Cortex of kidney (tissue), 1 donor: ENCODE measurements around the gene SAP30BP.

Experiments used
- DNase-seq: peaks from one replicate; lab custom pipeline; 2025; lab: John Stamatoyannopoulos, UW

The SAP30BP gene

DNA sequence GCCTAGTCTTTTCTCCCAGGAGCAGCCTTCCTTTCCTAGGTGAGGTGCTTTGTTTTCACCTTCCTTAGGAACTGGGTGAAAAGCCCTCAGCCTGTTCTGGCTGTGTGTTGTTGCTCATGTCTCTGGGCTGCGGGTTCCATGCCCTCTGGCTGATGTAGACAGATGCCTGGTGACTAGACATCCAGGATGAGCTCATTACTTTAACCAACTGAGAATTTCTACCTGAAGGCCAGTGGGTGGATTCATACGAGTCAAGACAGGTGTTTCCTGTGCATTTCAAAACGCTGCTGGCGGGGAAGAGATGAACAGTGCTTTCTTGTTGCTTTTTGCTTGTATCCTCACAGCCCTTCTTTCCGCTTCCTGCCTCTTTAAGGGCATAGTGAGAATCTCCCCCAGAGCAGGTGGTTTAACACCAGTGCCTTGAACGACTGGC lies 22.3 kb downstream of the SAP30BP start:
- no peak for DNase-seq

DNA sequence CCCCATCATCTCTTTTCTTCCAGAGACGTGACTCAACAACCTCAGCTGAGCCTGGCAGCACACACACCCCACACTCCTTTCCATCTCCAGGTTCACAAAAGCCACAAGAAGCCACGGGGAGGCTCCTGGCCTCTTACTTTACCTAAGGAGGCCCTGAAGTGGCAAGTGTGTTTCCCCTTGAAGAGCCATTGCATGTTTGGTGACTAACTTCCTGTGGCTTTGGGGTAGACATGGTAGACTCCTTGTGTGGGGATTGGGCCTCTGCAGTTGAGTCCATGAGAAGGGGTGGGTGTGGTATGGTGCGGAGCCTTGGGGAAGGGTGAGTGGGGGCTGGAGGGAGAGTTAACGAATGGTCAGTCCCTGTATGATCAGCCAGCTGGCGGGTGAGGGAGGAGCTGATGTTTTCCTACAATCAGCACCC lies 24.2 kb downstream of the SAP30BP start:
- DNase-seq = no peak

DNA sequence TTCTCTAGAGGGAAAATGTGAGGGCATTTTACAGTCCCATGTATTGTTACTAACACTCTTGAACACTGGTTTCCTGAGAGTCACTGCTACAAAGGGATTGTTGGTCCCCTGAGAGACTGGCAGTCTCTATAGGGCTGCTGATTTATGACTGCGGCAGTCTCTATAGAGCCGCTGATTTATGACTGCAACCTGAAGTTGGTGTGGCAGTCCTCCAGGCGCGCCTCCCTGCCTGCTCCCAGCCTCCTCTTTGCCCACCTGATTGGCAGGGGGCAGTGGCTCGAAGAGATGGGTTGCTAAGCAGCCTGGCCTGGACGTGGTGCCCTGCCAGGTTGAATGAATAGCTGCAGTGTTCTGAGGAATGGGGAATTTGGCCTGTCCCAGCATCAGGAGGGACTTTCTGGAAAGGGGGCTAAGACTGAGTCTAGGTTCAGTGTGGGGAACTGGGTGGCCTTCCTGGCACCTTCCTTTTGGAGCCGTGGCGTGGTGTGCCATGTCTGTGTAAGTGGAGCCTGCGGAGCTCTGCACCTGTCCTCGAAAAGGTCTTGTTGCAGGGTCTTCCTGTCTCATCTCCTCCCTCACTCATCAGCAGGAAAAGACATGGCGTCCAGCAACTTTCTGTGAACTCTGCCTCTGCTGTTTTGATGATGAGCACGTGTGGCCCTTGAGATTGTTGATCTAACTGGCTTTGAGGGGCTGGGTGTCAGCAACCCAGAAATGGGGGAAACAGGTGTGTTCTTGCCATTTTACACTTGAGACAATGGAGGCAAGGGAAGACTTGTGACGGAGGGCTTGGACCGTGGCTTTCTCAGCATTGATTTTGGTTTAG lies 24.9 kb downstream of the SAP30BP start:
- no peak for DNase-seq

DNA sequence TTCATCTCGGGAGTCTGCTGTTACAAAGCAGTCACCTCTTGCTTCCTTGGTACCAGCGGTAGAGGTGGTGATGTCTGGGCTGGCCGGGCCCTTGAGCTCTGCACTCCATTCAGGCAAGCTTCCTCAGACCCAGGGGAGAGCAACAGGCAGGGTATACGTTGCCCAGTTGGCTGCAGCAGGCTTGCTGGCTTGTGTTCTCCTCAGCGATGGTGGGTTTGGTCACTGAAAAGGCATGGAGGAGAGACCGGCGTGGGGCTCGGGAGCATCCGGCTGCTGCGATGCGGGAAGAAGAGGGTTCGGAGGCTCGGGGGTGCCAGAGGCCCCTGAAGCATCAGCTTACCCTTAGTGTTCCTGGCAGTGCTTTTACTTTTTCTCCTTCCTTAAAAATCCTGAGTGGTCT lies 25.8 kb downstream of the SAP30BP start:
- no peak for DNase-seq

DNA sequence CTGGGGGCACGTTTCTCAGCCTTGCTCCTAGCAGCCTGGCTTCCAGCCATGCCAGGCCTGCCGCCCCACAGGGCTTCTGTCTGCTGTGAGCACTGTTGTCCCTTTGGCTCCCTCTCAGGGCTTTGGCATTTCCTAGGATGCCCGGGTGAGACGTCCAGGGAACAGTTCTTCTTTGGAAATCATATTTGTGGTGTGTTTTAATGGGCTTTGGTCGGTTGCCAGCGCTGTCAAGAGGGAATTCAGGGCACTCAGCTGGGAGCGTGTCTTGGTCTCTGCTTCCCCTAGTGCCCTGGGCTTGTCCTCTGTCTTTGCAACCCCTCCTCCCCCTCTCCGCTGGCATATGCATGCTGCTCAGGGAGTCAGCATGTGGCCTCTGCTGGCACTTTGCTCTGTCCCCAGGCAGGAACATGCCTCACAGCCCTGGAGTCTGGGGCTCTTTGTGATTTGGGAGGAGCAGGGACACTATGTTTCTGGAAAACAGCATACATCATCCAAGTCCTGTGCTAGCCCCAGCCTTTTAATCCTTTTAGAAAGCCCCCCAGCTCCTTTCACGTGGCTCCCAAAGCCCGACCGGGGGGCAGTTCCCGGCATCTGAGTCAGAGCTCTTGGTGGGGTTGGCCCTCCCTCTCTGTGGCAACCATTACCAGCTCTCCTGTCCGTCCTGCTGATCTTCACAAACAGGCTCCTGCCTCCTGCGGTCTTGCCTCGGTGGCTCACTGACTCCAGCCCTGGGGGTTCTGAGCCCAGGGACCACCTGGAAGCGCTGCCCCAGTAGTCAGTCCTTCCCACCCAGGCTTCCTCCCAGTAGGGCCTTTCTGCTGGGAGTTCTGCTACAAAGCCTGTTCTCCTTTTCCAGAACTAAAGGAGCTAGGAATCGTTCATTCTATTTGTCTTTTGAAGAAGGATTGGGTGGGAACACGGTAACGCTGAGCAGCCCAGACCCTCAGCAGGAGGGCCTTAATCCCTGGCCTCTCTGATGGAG lies 26.7 kb downstream of the SAP30BP start:
- DNase-seq = no peak

DNA sequence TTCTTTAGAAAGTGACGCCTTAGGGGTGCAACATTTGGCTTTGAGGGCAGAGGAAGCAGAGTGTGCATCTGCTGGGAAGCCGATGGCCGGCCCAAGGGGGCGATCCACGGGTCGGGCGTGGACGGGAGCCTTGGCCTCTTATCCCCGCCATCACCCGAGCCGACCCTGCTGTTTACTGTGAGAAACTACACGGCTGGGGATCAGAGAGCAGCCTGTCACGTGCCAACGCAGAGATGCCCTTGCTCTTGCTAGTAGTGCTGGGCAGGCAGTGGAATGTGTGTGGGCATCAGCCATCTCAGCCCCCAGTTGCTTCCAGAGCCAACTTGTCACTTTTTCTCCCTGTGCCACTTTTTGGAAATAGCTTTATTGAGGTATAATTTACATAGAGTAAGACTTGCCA lies 27.4 kb downstream of the SAP30BP start:
- no peak for DNase-seq

DNA sequence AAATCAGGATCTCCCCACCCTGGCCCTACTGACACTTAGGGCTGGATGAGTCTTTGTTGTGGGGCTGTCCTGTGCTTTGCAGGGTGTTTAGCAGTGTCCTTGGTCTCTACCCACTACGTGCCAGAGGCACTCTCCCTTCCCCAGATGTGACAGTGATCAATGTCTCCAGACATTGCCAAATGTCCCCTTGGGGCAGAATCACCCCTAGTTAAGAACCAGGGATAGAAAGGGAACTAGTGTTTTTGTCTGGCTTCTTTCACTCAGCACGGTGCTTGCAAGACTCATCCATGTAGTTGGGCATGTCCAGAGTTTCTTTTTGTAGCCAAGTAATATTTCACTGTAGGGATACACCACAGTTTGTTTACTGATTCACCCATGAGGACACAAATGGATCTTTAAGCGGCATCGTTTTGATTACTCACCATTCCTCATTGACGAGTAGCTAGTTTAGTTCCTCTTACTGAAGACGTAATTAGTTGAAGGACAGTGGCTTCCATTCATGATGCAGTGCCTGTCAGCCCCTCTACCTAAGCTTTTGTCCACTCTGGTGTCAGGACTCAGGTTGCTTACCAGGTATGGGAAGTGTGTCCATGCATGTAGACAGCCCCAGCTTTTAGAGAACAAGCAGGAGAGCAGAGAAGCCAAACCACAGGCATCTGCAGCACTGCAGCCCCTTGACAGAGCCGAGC lies 28.1 kb downstream of the SAP30BP start:
- DNase-seq = no peak

DNA sequence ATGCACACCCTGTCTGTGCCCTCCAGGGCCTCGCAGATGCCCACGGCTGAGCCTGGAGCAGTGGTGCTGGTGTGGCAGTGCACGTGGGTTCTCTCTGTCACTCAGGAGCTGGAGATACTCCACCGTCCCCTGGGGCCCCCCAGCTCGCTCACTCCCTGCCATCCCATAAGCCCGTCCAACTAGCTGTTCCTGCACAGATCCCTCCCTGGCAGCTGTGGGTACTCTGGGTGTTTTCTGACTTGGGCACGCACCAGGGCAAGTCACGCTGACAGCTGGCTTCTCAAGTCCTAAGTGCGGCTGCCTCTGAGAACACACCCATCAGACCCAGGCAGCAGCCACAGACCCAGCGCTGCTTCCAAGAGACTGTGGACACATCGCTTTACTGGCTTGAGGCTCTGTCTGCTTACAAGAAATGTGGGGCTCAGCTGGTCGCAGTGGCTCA lies 28.7 kb downstream of the SAP30BP start:
- DNase-seq = no peak

DNA sequence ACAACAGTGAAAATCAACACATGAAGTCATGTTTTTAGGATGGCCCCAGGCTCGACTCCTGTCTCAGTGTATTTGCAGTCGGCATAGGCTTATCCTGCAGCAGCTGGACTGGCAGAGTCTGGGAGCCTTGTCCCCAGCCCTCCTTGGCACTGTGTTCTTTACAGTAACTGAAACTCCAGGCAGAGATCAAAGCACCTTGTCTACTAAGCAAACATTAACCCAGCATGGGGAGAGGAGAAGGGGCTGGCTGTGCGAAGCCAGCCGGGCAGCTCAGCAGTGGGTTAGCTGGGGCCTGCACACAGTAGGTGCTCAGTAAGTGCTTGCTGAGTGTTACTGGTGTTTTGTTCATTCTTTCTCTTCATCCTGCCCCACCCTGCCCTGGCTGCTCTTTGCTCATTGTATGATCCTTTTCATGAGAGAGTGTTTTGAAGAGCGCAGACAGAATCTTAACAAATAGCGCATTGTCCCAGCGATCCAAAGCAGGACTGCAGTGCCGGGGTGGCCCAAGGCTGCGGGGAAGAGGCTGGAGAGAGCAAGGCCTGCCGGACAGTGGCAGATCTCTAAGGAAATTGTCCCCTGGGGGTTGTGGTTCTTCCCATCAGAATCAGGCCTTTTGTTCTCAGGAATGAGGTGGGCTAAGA lies 30.6 kb downstream of the SAP30BP start:
- DNase-seq = no peak

DNA sequence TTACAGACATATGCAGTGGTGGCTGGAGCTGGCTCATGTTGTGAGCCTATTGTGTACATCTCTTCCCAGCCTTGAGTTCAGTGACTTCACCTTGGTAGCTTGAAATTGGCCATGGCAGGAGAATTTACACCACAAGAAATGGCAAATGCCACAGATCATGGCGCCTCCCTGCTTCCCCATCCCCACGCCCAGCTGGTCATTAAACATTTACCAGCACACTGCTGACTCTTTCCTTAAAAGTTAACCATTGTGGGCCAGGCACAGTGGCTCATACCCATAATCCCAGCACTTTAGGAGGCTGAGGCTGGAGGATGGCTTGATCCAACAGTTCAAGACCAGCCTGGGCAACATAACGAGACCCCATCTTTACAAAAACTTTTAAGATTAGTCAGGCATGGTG lies 31.5 kb downstream of the SAP30BP start:
- no peak for DNase-seq

DNA sequence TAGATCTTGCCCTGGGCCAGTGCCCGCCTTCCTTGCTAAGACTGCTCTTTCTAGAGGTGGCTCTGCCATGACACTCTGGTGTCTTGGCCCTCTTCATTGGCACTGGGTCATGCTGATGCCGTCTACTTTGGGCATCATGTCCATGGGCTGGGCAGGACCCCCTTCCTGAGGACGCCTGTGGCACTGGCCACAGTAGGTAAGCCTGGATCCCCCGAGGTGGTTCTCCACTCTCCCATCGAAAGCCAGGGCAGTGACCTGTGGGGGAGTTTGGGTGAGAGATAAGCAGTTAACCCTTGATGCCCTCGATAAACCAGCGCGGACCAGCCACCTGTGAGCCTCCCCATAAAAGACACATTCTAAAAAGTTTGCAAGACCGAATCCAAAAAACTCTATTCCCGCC lies 34.1 kb downstream of the SAP30BP start:
- no peak for DNase-seq

DNA sequence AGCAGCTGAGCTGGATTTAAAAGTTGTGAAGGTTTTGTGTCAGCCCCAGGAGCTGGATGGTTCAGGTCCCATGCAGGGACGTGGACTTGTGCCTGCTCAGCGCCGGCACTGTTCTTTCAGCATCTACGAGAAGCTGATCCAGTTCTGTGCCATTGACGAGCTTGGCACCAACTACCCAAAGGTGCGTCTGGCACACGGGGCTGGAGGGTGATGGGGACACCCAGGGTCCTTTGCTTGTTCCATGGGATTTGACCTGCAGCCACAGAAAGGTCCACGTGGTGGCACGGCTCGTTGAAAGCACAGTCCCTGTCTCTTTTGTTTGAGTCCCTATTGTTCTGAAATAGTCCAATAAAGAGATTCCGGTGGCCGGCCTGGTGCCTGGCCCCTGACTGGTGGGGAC lies 36.1 kb downstream of the SAP30BP start:
- DNase-seq = no peak

DNA sequence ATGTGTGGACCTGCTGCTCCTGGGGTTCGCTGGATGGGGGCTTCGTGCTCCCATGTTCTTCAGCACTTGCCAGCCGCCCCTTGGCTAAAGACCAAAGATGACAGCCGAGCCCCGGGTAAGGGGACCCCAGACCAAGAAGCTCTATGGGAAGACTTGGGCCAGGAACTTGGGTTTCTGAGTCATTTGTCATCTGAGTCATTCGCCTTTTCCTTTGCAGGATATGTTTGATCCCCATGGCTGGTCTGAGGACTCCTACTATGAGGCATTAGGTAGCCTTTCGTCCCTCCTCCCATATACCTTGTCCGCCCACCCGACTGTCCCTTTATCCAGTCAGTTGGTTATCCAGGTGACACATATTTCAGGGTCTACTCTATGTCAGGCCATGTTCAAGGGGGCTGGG lies 36.5 kb downstream of the SAP30BP start:
- no peak for DNase-seq

DNA sequence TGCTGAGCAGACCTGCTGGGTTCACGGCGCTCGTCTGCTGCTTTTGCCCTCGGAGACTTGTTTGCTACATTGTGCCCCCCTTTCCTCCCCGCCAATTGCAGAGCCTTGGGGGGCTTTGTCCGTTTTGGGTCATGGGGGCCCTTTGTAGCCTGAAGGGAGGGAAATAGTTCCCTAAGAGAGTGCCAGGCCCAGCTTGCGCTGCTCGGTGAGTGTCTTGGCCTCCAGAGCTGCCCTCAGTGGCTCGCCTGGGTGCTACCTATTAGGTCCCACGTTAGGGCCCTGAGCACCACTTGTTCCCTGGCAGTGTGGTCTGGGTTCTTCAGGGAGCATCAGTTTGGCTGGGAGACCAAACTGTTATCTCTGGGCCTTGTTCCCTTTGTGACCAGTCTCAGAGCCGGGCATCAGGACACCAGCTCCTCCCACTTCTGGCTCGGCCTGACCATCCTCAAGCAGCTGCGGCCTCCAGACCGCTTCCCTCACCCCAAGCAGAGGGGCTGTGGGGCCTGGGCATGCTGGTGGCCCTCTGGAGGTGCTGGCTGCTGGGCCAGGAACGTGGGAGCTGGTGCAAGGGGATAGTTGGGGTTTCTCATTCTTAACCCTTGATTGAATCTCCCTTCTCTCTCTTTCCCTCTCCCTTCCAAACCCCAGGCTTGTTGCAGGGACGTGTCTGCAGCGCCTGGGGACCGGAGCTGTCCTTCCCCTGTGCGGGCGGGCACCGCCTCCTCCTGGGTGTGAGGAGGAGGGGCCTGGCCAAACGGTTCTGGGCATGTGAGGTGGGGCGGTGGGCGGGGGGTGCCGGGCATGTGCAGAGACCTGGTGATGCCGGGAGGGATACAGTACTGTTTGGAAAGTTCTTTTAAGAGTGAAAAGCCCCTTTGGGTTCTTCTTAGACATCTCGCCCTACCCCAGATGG lies 38.1 kb downstream of the SAP30BP start:
- DNase-seq = no peak

DNA sequence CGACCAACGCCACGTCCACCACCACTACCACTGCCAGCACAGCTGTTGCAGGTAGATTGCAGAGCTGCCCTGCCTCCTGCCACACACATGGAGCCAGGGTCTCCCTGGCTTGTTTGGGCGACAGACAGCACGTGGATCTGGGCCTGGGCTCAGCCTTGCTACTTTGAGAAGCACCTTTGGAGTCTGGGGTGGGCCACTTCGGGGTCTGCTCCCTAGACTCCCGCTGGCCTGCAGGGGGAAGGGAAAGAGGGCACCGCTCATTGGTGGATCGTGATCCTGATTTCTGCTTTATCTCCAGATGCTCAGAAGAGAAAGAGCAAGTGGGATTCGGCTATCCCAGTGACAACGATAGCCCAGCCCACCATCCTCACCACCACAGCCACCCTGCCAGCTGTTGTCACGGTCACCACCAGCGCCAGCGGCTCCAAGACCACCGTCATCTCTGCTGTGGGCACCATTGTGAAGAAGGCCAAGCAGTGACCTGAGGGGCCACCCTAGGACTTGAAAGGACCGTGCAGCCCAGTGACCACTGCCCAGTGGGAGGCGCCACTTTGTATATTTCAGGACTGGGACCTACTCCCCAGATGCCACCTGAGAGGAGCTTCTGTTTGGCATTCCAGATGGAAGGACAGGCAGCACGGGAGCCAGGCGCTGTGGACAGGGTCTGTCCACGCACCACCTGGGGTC lies 39.0 kb downstream of the SAP30BP start:
- no peak for DNase-seq

DNA sequence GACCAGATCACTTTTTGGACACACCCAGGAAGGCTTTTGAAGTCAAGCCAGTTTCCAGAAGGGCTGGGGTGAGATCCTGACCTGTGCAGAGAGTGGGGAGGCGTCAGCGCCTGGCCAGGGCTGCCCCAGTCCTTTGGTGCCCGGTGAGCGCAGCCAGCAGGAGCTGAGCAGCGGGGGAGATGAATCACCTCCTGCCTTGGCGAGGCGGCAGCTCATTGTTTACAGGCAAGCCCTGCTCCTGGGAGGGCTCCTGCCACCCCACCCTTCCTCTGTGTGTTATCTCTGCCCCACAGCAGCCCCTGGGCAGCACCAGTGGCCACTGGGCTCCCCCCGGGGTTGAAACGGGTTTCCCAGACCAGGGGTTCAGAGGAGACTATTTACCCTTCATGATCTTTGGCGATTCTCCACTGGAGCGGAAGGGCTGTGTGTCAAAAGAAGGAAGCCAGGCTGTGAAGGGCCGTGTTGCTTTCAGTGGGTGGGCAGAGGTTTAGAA lies 40.0 kb downstream of the SAP30BP start:
- DNase-seq = no peak

DNA sequence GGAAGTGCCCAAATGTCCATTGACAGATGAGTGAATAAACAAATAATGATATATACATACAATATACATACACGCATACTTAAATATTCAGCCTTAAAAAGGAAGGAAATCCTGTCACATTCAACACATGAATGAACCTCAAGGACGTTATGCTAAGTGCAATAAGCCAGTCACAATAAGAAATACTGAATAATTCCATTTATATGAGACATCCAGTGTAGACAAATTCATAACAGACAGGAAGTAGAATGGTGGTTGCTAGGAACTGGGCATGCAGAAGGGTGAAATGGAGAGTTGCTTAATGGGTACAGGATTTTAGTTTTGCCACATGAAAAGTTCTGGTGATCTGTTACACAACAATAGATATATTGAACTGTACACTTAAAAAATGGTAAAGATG lies 45.3 kb downstream of the SAP30BP start:
- no peak for DNase-seq

DNA sequence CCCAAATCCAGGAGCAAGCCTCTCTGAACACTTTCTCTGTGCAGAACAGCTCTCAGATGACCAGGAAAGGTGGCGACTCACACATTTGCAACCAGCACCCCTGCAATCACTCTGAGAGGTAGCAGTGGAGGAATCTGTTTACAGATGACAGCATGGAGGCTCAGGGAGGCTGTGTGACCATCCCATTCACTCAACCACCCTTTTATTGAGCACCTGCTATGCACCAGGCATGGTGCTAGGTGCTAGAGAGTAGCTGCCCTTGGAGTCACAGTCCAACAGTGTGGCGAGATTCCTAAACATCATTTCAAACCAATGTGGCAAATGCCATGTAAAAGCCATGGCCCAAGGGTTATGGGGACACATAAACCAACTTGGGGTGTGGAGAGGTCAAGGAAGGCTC lies 52.6 kb downstream of the SAP30BP start:
- no peak for DNase-seq

DNA sequence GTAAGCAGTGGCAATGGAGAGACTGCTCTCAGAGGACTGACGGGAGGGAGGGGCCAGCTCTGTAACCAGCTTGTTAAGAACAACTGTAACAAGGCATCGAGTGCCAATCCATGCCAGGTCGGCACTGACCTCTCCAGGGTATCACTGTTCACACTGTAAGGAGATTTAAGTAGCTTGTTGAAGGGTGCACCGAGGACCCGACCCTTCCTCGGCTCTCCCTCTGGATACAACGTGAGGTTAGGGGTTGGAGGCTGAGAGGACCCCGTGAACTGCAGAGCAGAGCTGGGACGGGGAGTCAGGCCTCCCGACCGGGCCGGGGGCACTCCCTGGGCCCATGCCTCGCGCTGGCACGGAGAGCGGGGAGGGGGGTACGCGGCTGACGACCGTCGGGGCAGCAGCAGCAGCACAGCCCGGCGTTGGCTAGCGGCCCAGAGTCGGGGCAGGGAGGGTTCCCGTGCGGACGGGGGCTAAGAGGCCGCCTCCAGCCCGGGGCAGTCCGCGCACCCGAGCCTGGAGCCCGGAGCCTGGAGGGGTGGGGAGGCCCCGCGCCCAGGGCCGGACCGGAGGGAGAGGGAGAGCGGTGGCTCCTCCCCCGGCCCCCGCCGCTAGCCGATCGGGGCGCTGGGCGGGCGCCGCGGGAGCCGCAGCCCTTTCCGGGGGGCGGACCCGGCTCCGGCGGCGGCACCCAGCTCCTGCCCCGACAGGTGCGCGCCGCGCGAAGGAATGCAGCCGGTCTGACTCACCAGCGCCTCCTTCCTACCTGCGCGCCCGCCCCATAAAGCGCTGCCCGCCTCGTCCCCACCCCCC lies 53.7 kb downstream of the SAP30BP start, which contains the start of gene ITGB4:
ITGB4 (plus strand) TSS at position 804 of the 807 bp plus-strand sequence. CDS start 3,245 bp downstream, outside the sequence.
- no peak for DNase-seq
